ENCODE data around the gene PNKP. TPM values are rescaled to one million over a fixed set of nuclear protein-coding genes. Genes with fewer than 3 reads are reported as not detected.

PNKP gene
- total RNA-seq, 2 donors from 2014 or later: 53.7 to 137 TPM

DNA sequence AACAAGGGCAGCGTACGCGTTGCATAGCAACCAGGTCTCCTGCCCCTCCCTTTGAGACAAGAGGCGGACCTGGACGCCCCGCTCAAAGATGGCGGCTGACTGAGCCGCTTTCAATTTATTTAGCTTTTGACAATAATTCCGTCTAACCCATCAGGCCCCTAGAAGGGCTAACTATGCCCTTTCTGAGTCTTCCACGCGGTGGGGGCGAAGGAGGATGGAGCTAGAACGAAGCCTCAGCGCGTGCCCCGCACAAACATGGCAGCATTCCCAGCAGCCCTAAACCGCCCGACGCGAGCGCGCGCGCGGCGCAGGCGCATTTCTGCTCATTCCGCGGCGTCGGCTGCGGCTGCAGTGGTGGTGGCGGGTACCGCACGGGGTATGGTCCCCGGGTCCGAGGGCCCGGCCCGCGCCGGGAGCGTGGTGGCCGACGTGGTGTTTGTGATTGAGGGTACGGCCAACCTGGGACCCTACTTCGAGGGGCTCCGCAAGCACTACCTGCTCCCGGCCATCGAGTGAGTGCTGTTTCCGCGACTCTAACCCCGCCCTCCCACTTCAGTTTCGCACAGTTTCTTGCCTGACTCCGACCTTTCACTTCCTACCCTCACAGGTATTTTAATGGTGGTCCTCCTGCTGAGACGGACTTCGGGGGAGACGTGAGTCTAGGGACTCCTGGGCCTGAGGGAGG, 49.3 kb downstream of the PNKP start, which contains the start of gene MED25:
TSS of gene MED25 (plus strand) at position 326 of the 685 bp plus-strand sequence. CDS start at position 379, 53 bp downstream.
- peak within 1 kb of the TSS; percentile 91 for H3K27ac ChIP-seq
- no peaks in the 10 kb centered on the region for H3K9me3 ChIP-seq
- TF ChIP-seq, protein P1, sequence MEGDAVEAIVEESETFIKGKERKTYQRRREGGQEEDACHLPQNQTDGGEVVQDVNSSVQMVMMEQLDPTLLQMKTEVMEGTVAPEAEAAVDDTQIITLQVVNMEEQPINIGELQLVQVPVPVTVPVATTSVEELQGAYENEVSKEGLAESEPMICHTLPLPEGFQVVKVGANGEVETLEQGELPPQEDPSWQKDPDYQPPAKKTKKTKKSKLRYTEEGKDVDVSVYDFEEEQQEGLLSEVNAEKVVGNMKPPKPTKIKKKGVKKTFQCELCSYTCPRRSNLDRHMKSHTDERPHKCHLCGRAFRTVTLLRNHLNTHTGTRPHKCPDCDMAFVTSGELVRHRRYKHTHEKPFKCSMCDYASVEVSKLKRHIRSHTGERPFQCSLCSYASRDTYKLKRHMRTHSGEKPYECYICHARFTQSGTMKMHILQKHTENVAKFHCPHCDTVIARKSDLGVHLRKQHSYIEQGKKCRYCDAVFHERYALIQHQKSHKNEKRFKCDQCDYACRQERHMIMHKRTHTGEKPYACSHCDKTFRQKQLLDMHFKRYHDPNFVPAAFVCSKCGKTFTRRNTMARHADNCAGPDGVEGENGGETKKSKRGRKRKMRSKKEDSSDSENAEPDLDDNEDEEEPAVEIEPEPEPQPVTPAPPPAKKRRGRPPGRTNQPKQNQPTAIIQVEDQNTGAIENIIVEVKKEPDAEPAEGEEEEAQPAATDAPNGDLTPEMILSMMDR (IDR thresholded peaks at IDR 0.05): no peak
- DNase-seq: peak; percentile 88
- peak within 1 kb of the TSS; percentile 86 to 92 for H3K9ac ChIP-seq (ENCODE audit: low read depth in 2 of 2, low read length in 2 of 2)
- H3K4me3 ChIP-seq: peak within 1 kb of the TSS; percentile 63
- intact Hi-C loops (cut with DNase I): loop anchor here (10.0 kb wide), 1 partner anchor 47 kb away; the partner anchor contains the start of gene PNKP
- H3K36me3 ChIP-seq: no peaks in the 10 kb centered on the region
- no peaks in the 10 kb centered on the region for H3K4me1 ChIP-seq
- H3K27me3 ChIP-seq: no peaks in the 10 kb centered on the region

DNA sequence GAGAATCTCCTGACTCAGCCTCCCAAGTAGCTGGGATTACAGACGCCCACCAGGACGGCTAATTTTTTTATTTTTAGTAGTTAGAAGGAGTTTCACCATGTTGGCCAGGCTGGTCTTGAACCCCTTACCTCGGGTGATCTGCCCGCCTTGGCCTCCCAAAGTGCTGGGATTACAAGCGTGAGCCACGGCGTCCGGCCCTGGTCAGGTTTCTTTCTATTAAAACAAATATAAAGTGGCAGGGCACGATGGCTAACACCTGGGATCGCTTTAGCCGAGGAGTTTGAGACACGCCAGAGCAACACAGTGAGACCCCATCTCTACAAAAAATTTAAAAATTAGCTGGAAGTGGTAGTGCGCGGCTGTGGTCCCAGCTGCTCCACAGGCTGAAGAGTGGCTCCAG, 50.8 kb downstream of the PNKP start:
- Histone ChIP-seq H3K36me3 (no peaks in the 10 kb centered on the region), H3K4me1 (no peaks in the 10 kb centered on the region), H3K27ac (peak overlapping the region; percentile 91), H3K9ac (ENCODE audit: low read depth in 2 of 2, low read length in 2 of 2) (no peak overlapping the region), H3K9me3 (no peaks in the 10 kb centered on the region), H3K4me3 (no peak overlapping the region), H3K27me3 (no peaks in the 10 kb centered on the region)
- DNase-seq: no peak
- intact Hi-C loops (cut with DNase I): loop anchor here (10.0 kb wide), 1 partner anchor 48 kb away; the partner anchor contains the start of gene PNKP
- TF ChIP-seq, protein P1 (IDR thresholded peaks at IDR 0.05): no peak

DNA sequence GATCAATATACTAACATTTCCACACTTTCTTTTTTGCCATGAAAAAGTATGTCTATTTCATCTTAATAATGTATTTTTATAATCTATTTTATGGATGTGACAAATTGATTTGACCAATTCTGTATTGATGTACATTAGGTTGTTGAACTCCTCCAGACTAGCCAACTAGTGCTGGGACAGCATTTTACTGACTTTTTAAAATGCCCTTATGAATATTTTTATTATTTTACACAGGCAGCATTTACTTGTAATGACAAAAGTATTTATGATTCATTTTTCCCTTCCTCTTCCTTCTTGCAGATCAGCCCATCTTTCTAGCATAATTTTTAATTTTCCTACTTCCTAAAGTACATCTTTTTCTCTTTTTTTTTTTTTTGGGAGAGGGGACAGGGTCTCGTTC, 53.4 kb downstream of the PNKP start:
- H3K9me3 ChIP-seq: no peaks in the 10 kb centered on the region
- TF ChIP-seq, protein P1 (IDR thresholded peaks at IDR 0.05): no peak
- no peak overlapping the region for H3K4me3 ChIP-seq
- H3K36me3 ChIP-seq: no peaks in the 10 kb centered on the region
- no peaks in the 10 kb centered on the region for H3K27me3 ChIP-seq
- H3K27ac ChIP-seq: peak overlapping the region; percentile 76
- no peak for DNase-seq
- H3K9ac ChIP-seq (ENCODE audit: low read depth in 2 of 2, low read length in 2 of 2): no peak overlapping the region
- intact Hi-C loops (cut with DNase I): loop anchor here (10.0 kb wide), 1 partner anchor 51 kb away; the partner anchor contains the start of gene PNKP
- no peaks in the 10 kb centered on the region for H3K4me1 ChIP-seq

DNA sequence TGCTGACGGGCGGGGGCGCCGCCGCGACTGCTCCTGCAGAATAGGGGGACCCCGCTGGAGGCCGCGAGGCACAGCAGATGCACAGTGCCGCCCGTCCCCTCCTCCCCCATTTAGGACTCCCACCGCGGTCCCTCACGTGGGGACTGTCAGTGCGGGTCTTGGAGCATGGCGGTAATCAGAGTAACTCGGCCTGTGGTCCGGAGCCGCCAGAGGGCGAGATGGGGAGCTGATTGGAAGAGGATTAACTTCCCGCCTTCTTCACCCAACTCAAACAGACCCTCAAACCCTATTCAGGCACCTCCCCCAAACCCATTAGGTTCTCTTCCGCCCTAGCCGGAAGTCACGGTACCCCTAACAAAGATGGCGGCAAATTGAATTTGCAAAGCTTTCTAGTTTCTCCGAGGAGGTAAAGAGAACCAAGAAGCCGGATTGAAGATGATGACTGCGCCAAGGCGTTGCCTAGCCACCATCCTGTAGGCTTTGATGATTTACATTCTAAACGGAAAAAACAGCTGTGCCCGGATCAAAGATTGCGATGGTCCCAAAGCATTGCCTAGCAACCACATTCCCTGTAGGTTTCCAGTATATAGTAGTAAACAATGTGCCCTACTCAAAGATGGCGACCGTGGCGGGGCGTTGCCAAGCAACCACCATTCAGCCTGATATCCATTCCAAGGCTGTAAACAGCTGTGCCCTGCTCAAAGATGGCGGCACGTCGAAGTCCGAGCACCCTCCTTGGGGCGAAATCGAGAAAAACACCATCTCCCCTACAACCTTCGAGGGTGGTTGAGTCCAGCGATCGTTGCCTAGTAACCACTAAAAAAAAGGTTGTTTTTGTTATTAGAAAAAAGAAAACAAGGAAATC, 54.1 kb downstream of the PNKP start, which contains the start of gene FUZ:
TSS of gene FUZ (minus strand) at position 296 of the 865 bp plus-strand sequence. CDS start at position 110, 186 bp downstream.
- H3K4me1 ChIP-seq: no peaks in the 10 kb centered on the region

More for the DNA sequence above, 54.1 kb downstream of the PNKP start, which contains the start of gene FUZ:
- TF ChIP-seq, protein P1 (IDR thresholded peaks at IDR 0.05): no peak
- peak within 1 kb of the TSS; percentile 76 for H3K27ac ChIP-seq
- H3K9ac ChIP-seq (ENCODE audit: low read depth in 2 of 2, low read length in 2 of 2): peak within 1 kb of the TSS; percentile 45 to 79
- DNase-seq: peak; percentile 97
- no peaks in the 10 kb centered on the region for H3K36me3 ChIP-seq
- no peaks in the 10 kb centered on the region for H3K9me3 ChIP-seq
- no peaks in the 10 kb centered on the region for H3K27me3 ChIP-seq
- intact Hi-C loops (cut with DNase I): loop anchor here (10.0 kb wide), 1 partner anchor 52 kb away; the partner anchor contains the start of gene PNKP
- peak within 1 kb of the TSS; percentile 63 for H3K4me3 ChIP-seq
